Esophagus (tissue), 2 donors: Measurements from ENCODE around the gene RMC1. TPM values are rescaled to one million over a fixed set of nuclear protein-coding genes. Genes with fewer than 3 reads are reported as not detected.

Source experiments
- H3K27ac ChIP-seq, 2 donors: one replicate each; pipeline ENCODE4 v1.5.1; 2013; ENCODE audit warnings: low read depth in 2 of 2, mild to moderate bottlenecking in 2 of 2, inconsistent platforms in 1 of 2, low read length in 1 of 2, moderate library complexity in 1 of 2
- H3K27me3 ChIP-seq, 2 donors: one replicate each; pipeline ENCODE4 v1.6.1; 2013; ENCODE audit warnings: low read length in 2 of 2, control low read depth in 1 of 2, mild to moderate bottlenecking in 1 of 2; ENCODE audit not compliant: insufficient read depth in 2 of 2, control insufficient read depth in 1 of 2
- H3K36me3 ChIP-seq, 2 donors: one replicate each; pipeline ENCODE4 v1.6.1; 2013; ENCODE audit warnings: low read length in 1 of 2; ENCODE audit not compliant: control insufficient read depth in 2 of 2, insufficient read depth in 2 of 2
- H3K4me1 ChIP-seq, 2 donors: one replicate each; pipeline ENCODE4 v1.6.1; 2013; ENCODE audit warnings: low read length in 1 of 2; ENCODE audit not compliant: control insufficient read depth in 2 of 2, insufficient read depth in 2 of 2
- H3K4me3 ChIP-seq, 2 donors: one replicate each; pipeline ENCODE4 v1.5.1; 2013; ENCODE audit warnings: low read length in 2 of 2, mild to moderate bottlenecking in 2 of 2, low read depth in 1 of 2, moderate library complexity in 1 of 2
- H3K9me3 ChIP-seq, 2 donors: one replicate each; pipeline ENCODE4 v1.6.1; 2013; ENCODE audit warnings: mild to moderate bottlenecking in 2 of 2, low read depth in 1 of 2, low read length in 1 of 2, moderate library complexity in 1 of 2; ENCODE audit not compliant: control insufficient read depth in 2 of 2, insufficient read depth in 1 of 2
- WGBS, 2 donors: extraction: QIAGEN DNeasy Blood & Tissue Kit; methylation state at CpG; one replicate each; pipeline ENCODE4 v1.1.7; 2013; 5-methylcytosine and 5-hydroxymethylcytosine counted together
- polyA plus RNA-seq, 2 donors: library from polyadenylated mRNA; stranded (reverse); fragments of 200-250 nt; gene quantifications; one replicate each; pipeline ENCODE4 v1.2.3, GENCODE V29; 2013
- donor health status: healthy with polysubstance abuse.
- donor health status: Bipolar disorder and iron deficiency.

RMC1 gene
- polyA plus RNA-seq, 2 donors, result 19.4 to 27.4 TPM

DNA sequence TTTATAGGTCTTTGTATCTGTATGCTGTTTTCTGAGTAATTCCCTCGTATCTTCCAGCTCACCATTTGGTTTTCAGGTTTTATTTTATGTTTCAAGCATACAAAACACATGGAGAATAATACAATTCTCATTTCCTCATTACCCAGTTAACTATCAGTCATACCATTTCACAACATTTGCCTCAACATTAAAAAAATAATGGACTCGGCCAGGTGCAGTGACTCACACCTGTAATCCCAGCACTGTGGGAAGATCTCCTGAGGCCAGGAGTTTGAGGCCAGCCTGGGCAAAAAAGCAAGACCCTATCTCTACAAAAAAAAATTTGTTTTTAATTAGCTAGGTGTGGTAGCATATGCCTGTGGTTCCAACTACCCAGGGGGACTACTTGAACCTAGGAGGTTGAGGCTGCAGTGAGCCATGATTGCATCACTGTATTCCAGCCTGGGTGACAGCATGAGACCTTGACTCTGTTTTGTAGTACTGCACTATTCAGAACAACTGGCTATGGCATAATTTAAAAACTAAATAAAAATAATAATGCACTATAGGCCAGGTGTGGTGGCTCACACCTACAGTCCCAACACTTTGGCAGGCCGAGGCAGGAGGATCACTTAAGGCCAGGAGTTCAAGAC lies 62.7 kb downstream of the RMC1 start:
- 69 to 71% methylated on average over 3 of the region's 3 CpGs for WGBS, 2 donors
- no peak overlapping the region for H3K4me3 ChIP-seq
- H3K9me3 ChIP-seq, result no peaks in the 10 kb centered on the region
- no peaks in the 10 kb centered on the region for H3K4me1 ChIP-seq
- no peak overlapping the region for H3K27ac ChIP-seq
- H3K27me3 ChIP-seq, result no peaks in the 10 kb centered on the region
- H3K36me3 ChIP-seq, result peaks cover 2 to 4% of the 10 kb centered on the region in 2 donors

DNA sequence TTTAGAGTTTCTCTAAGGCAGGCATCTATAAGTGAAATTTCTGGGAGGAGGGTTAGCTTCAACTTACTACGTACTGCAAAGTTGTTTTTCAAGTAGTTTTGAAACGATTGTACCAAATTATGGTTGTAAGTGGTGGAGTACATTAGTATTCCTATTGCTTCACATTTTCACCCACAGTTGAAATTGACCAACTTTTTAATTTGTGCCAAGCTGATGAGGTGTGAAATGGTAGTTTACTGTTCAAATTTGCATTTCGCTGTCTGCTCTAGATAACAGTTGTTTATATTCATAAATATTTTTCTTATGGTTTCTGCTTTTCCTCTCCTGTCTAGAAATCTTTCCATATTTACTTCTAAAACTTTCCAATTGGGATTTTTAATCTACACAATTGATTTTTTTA lies 64.4 kb downstream of the RMC1 start:
- no peaks in the 10 kb centered on the region for H3K4me1 ChIP-seq
- H3K27me3 ChIP-seq, result no peaks in the 10 kb centered on the region
- H3K36me3 ChIP-seq, result peaks cover 3 to 5% of the 10 kb centered on the region in 2 donors
- no peaks in the 10 kb centered on the region for H3K9me3 ChIP-seq
- no peak overlapping the region for H3K27ac ChIP-seq
- no peak overlapping the region for H3K4me3 ChIP-seq
- WGBS, 2 donors, result 95 to 96% methylated on average over 3 of the region's 3 CpGs

DNA sequence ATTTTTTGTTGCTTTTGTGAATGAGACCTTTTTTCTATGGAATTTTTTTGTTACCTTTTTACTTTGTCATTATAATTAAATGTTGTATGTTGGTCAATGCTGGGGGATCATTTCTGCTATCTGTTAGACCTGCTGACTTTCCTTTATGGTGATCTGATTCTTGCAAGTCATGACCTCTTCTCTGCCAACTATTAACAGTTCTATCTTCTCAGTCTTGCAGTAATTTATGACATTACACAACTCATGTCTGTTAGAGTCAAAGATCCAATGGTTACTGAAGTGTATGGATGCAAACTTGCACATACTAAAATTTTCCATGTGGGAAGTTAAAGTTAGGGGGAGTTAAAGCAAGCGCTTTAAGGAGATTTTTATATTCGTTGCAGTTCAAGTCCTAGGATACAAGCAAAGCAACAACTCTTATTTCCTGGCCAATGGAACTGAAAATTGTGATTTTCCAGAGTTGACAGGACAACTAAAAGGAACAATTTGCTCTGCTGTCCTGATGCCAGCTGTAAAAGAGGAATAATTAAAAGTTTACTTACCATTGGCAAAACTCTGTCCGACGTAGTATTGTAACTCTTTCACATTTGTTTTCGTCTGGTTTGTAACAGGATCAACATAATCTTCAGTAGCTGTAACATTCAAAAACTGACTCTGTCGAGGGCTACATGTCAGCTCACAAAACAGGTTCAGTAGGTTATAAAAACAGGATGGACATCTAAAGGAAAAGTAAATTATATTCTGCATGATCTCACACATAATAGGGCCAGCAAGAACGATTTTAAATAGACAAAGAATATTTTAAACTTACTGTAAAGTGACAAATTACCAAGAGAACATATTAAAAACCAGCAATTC lies 65.2 kb downstream of the RMC1 start:
- peaks cover 5 to 11% of the 10 kb centered on the region in 2 donors for H3K36me3 ChIP-seq
- no peaks in the 10 kb centered on the region for H3K4me1 ChIP-seq
- no peak overlapping the region for H3K27ac ChIP-seq
- H3K9me3 ChIP-seq, result no peaks in the 10 kb centered on the region
- H3K4me3 ChIP-seq, result no peak overlapping the region
- H3K27me3 ChIP-seq, result no peaks in the 10 kb centered on the region
- 63 to 65% methylated on average over 7 of the region's 7 CpGs for WGBS, 2 donors

DNA sequence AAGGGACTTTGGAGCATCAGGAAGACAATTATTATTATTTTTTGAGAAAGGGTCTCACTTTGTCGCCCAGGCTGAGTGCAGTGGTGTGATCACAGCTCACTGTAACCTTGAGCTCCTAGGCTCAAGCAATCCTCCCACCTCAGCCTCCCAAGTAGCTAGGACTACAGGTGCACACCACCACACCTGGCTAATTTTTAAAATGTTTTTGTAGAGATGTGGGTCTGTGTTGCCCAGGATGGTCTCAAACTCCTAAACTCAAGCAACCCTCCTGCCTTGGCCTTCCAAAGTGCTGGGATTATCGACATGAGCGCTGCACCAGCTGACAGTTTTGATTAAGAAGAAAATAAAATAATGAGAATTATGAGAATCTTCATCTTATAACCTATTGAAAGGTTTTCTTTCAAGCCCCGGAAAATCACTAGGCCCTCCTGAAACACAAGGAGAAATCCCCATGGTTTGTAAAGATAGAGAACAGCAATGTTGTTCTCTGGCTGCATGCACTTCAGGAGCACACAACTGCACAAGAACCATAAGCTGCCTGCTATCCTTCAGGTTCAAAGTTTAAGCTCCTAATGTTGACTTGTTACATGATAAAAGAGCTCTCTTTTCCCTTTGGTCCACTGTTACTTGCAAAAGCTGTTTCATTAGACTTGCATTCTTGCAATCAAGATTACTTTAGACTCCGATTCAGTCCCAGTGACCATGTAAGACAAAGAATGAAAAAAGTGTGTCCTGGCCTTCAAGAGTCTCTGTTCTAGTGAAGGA lies 66.2 kb downstream of the RMC1 start:
- 91 to 97% methylated on average over 5 of the region's 5 CpGs for WGBS, 2 donors
- Histone ChIP-seq H3K4me1 (peaks cover 0 to 4% of the 10 kb centered on the region in 2 donors), H3K4me3 (no peak overlapping the region), H3K27ac (no peak overlapping the region), H3K9me3 (no peaks in the 10 kb centered on the region), H3K27me3 (no peaks in the 10 kb centered on the region), H3K36me3 (peaks cover 5 to 11% of the 10 kb centered on the region in 2 donors)

DNA sequence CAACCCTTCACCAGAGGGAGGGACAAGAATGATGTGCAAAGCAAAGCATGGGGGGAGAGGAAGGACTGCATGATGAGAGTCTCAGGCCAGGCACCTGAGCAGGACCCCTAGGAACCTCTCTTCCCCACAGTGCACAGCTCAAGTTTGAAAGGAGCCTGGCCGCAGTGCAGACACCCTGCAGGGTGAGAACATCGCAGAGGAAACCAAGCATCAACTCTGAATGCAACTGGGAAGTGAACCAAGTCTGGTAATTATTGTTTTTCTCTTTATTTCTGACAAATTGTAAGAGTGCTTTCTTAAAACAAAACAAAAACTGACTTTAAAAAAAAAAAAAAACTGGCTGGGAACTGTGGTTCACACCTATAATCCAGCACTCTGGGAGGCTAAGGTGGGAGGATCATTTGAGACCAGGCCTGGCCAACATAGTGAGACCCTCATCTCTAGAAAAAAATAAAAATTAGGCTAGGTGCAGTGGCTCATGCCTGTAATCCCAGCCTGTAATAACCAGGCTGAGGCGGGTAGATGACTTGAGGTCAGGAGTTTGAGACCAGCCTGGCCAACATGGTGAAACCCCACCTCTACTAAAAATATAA lies 67.7 kb downstream of the RMC1 start:
- H3K4me1 ChIP-seq, result peaks cover 0 to 9% of the 10 kb centered on the region in 2 donors
- no peaks in the 10 kb centered on the region for H3K27me3 ChIP-seq
- H3K27ac ChIP-seq, result no peak overlapping the region
- H3K9me3 ChIP-seq, result no peaks in the 10 kb centered on the region
- peaks cover 9 to 11% of the 10 kb centered on the region in 2 donors for H3K36me3 ChIP-seq
- H3K4me3 ChIP-seq, result no peak overlapping the region
- 66 to 80% methylated on average over 3 of the region's 3 CpGs for WGBS, 2 donors

DNA sequence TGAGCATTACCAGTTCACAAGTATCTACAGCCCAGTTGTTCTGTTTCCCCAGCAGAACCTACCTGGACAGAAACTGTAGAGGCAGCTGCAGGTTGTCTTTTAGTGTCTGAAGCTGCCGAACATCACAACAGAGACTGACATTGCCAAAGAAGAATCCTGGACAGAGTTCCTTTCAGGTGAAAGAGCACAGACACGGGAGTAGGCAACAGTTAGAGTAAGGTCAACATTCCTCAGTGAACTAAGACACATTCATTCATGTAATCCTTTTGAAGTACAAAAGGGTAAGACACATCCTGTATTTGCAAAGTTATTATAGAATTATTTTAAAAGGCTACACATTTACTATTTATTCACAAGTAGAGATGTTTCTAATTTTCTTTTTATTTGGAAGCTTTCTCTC lies 68.7 kb downstream of the RMC1 start:
- 68 to 81% methylated on average over 2 of the region's 2 CpGs for WGBS, 2 donors
- no peaks in the 10 kb centered on the region for H3K9me3 ChIP-seq
- no peak overlapping the region for H3K27ac ChIP-seq
- peaks cover 0 to 9% of the 10 kb centered on the region in 2 donors for H3K4me1 ChIP-seq
- H3K4me3 ChIP-seq, result no peak overlapping the region
- H3K27me3 ChIP-seq, result no peaks in the 10 kb centered on the region
- H3K36me3 ChIP-seq, result peaks cover 9 to 11% of the 10 kb centered on the region in 2 donors

DNA sequence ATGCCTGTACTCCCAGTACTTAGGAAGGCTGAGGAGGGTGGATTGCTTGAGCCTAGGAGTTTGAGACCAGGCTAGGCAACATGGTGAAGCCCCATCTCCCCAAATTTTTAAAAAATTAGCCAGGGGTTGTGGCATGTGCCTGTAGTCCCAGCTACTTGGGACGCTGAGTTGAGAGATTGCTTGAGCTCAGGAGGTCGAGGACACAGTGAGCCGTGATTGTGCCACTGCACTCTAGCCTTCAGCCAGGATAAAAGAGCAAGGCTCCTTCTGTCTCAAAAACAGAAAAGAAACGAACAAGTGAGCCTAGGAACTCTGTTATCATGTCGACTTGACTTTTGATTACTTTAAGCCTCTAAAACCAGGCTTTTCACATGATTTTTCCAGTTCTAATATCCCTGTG lies 69.3 kb downstream of the RMC1 start:
- no peaks in the 10 kb centered on the region for H3K9me3 ChIP-seq
- H3K4me3 ChIP-seq, result no peak overlapping the region
- WGBS, 2 donors, result 85 to 86% methylated on average over 5 of the region's 5 CpGs
- peaks cover 9 to 11% of the 10 kb centered on the region in 2 donors for H3K36me3 ChIP-seq
- no peak overlapping the region for H3K27ac ChIP-seq
- H3K4me1 ChIP-seq, result peaks cover 0 to 9% of the 10 kb centered on the region in 2 donors
- H3K27me3 ChIP-seq, result no peaks in the 10 kb centered on the region

DNA sequence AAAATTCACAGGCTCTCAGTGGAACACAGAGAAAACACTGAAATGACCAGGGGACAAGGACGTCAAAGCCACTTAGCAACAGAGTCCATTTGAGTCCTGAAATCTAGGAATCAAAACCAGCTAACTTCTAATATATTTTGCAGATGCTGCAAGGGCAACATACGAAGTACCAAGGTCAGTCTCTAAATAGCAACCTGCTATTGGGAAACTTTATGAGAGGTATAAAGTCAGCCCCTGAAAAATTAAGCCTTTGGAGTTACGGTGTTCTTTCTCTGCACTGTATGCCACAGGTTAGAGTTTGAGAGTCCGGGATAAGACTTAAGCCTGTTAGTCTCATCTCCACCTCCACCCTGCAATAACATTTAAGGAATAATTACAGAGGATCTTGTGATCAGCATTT lies 69.7 kb downstream of the RMC1 start:
- peaks cover 0 to 9% of the 10 kb centered on the region in 2 donors for H3K4me1 ChIP-seq
- H3K9me3 ChIP-seq, result no peaks in the 10 kb centered on the region
- 84 to 89% methylated on average over 4 of the region's 4 CpGs for whole genome bisulfite sequencing, 2 donors
- no peak overlapping the region for H3K4me3 ChIP-seq
- H3K36me3 ChIP-seq, result peaks cover 9 to 11% of the 10 kb centered on the region in 2 donors
- no peak overlapping the region for H3K27ac ChIP-seq
- H3K27me3 ChIP-seq, result no peaks in the 10 kb centered on the region
